HG03039 (cell line): ENCODE data around the gene SPATA31E1.

Experiments used
- ATAC-seq: cut with Tn5 transposase; IDR thresholded peaks from one replicate; pipeline ENCODE4 v1.9.1; 2021; ENCODE audit warnings: mild to moderate bottlenecking, moderate library complexity; ENCODE audit not compliant: unreplicated experiment

SPATA31E1 gene

DNA sequence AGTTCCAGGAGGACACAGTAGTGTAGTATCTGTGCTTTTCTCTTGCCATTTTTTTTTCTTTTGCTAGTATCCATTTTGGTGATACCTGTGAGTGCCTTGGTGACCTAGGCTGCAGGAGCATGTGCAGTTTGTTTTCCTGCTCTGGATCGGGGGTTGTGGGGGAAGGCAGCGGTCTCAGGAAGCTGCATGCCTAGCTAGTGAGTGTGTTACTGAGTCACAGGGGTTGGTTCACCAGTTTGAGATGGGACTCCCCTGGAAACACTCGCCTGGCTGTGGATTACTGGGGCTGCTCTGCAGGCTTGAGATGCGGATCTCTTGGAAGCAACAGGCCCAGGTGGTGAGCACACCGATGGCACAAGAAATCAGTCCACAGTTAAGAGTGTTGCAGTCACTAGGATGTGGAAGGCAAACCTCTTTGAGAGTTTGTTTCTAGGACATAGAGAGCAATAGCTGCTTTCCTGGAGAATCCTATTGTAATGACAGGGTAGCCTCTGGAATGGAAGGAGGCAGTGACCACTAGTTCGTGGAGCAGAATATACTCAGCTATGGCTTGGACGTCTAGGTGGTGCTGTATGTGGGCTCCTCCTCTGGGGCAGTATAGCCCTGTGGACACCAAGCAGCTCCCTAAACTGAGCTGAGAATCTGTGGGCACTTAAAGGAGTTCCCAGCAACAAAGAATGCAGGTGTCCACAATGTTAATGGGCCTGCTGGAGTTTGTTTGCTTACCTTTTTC, 20.0 kb upstream of the SPATA31E1 start:
- no peak for ATAC-seq

DNA sequence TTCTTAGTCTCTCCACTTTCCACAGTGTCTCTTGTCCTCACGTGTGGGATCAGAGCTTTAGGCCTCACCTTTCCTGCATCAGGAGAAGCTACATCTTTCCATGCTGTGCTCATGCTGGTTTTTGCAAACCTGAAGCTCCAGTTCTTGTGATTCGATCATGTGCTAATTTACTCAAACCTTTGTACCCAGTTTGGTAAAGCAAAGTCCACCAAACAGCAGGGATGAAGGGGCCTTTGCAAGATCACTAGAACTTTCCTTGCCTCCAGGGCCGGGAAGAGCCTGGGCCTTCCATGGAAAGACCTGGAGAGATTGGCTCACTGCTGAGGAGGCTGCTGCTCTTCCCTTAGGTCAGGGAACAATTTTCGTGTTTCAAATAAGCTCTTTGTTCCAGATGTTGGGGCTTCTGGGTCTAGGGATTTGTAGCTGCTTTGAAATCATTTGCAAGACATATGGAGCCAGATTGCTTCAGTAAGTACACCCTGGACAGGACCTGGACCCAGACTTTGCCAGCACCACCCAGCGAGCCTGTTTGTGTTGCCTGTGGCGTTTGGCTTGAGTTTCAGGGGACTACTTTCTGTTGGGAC, 18.7 kb upstream of the SPATA31E1 start:
- ATAC-seq: no peak

DNA sequence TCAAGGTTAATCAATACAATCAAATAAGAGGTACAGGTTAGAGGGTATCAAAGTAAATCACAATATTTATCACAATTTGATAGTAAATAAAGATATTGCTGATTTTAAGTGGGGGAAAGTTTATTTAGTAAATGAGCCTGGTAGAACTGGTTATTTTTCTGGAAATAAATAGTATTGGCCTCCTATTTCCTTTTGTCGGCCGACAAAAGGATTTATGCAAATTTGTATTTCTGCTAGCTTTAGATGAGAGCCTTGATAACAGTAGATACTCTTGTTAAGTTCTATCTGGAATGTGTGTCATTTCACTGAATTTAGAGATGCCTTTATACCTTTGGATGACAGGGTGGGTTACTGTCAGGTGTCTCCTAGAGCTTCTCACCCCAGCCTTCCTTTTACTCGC, 17.8 kb upstream of the SPATA31E1 start:
- no peak for ATAC-seq

DNA sequence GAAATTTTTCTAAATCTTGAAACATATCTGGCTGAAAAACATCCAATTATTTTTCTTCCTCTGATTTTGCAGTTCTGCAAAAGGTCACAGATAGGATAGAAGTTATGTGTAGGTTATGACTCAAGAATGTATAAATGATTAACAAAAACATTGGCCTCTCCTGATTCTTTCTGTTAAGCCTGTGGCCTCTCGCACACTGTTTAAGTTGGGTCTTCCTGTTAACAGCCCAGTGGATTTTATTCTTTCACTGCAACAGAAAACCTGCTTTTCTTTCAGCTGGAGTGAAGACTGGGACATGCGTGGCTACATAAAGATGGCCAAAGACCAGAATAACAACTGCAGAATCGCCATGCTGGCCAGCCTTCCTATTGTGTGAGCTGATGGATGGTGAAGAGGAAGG, 17.1 kb upstream of the SPATA31E1 start:
- no peak for ATAC-seq

DNA sequence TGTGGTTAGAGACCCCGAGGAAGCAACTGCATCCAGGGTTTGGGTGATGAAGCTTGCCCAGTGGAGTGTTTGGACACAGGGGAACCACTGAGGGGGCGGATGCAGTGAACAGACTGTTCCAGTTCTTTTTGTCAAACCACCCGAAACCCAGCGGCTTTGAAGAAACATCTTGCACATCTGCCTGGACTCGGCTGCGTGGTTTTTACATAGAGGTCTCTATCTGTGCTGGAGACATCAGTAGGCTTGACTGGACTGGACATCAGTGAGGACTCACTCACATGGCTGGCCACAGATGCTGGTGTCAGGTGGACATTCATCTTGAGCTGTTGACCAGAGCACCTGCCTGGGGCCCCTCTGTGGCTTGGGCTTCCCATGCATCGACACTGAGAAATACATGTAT, 15.3 kb upstream of the SPATA31E1 start:
- ATAC-seq: no peak

- no peak for ATAC-seq
These were observed 14.5 kb upstream of the SPATA31E1 start for GRCh38 chr9:87868175-87868574.

DNA sequence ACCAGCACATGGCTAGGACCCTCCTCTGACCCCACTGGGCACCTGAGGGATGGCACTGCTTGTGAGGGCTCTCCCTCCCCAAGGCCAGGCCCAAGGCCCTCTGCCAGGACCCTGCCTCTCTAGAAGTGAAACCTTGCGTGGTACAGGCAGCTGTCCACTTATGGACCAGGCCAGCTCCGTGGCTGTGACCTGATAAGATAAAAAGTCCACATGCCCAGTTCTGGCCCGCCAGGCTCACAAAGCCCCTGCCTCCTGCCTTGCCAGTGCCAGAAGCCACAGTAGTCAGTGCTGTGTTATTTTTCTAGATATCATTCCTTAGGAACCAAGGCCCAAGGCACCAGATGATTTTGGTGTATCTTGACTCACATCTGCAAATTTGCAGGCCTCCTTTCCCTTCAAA, 14.0 kb upstream of the SPATA31E1 start:
- no peak for ATAC-seq

DNA sequence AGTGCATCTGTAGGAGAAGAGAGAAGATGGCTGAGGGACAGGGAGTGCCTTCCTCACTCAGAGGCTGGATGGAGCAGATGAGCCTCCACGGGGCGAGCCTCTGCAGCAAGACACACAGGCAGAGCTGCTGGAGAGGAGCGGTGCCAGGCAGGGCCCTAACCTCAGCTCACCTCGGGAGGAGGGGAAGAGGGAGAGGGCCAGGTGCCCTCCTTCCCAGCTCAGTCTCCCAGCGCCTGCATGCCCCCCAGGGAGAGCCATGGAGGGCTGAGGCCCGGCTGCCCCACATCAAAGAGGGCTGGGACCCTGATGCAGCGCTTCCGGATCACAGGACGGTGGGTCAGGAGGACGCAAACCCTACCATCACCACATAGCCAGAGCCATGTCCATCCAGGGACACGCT, 13.6 kb upstream of the SPATA31E1 start:
- no peak for ATAC-seq

DNA sequence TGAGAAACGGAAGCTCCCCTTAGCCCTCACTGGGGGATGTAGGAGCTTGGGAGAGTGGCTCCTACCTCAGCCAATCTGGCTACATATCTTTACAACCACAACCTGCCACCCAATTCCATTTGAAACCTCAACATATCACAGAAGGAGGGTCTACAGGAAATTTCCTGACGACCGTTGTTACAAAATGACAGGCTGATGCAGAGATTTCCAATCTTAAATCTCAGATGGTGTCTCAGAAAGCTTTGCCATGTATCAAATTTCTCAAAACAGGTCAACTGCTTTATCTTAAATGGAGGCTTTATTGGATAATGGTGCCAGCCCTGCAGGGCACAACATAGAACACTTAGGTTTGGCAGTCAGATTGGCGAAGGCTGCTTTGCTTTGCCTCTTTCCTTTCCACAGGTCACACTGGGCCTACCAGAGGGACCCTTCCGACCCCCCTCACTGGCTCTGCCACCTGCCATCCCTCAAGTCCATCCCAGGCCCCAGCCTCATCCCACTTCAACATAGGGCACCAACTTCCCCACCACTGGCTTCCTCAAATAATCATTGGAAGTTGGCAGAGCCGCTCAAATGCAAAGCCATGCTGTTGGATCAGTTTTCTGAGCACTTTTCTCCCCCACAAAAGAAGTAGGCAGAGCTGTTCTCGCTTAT, 11.1 kb upstream of the SPATA31E1 start:
- ATAC-seq: no peak

DNA sequence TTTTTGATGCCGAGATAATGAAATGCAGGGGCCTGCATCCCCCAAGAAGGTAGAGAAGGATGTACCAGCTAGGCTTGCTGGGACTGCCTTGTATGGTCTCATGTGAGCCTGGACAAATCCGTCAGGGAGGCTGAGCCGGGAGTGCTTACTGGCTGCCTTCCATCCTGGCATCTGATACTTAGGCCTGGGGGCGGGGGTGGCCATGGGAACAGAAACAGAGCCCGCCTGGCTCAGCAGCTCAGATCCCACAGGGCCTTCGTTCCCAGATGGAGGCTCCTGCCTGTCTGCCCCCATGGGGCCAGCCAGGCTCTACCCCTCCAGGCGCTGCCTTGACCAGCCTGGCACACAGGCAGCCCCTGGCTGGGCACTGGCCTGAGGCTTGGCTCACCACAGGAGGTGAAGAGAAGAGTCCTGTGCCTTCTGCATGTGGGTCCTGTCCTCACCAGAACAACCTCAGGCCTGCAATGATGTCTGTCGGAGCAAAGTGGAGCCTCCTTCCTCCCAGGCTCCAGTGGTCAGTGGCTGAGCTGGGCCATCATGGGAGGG, 10.5 kb upstream of the SPATA31E1 start:
- no peak for ATAC-seq

GRCh38 chr9:87873607-87874303, 8.9 kb upstream of the SPATA31E1 start:
- no peak for ATAC-seq

DNA sequence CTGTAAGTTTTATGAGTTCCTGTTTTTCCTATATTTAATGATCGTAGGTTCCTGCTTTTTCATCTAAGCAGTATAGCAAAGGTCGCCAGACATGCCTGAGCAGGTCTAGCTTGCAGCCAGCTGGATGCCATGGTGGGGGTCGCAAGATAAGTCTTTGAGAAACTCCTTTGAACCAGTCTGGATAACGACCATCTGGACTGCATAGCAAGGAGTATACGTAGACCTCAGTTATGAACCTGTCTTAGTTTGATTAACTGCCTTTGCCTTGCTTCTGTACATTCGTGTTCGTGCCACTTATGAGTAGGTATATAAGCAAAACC, 8.4 kb upstream of the SPATA31E1 start:
- no peak for ATAC-seq

- no peak for ATAC-seq
These were observed 7.6 kb upstream of the SPATA31E1 start for GRCh38 chr9:87875060-87875459.

DNA sequence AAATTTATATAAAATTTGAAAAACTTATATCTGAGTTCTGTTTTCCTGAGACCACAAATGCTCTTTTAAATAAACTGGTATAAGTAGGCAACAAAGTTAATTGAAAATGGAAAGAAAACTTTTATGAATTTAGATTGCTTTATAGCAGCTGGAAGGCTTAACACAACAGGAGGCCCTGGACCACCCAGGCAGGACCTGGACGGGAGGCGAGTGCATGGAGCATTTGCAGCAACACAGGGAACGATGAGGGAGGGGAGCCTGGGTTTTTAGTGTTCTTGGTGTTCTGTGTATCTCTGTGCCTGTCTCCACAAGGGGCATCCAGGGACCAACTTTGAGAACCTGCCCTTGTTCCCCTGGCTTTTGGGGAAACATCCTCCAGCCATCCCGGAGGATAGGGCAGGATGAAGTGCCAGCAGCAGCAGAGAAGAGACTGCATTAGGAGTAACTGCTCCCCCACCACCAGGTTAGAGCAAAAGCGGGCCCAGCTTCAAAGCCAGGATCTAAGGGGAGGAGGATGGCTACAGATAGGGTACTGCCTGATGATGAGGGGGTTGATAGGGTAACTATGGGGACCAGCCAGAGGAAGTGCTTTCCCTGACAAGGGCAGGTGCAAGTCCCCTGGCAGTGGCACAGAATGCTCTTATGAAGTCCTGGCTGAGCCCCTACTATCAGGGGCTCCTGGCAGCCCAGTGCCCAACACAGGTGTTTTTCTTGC, 6.7 kb upstream of the SPATA31E1 start:
- ATAC-seq: no peak

DNA sequence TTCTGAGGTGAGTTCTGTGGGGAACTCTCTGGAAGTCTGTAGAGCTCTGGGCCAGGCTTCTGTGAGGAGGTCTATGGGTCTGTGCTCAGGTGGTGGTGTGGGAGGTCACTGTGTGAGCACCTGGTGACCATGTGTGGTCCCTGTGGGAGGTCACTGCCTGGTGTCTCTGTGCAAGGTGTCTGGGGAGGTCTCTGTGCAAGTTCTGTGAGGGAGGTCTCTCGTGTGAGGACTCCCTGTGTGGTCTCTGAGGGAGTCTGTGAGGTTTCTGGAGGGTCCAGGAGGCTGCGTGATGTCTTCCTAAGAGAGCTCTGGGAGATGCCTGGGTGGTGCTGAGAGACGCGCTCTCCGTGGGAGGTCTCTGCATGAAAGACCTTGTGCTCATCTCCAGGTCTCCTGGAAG, 6.0 kb upstream of the SPATA31E1 start:
- no peak for ATAC-seq

DNA sequence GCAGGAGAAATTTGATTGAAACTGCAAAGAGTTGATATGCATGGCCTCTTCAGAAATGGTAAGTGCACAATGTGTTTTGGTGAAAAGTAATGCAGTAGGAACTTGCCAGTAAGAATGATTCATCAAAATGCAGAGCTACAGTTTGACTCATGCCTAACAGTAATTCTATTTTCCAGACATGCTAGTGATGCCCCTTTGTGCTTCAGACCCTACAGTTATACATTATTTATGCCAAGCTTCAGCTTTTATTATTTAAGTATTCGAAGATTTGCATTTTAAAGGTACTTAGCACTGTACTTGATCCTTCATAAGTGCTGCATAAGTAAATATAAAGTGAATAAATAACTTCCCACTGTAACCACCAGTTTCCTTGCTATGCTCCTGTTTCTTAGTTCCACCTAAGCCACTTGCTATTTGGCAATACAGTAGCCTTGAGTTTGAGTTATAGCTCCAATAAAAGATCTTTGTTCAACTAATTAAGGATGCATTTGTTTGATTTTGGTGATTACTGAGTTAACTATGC, 3.6 kb upstream of the SPATA31E1 start:
- ATAC-seq: no peak

DNA sequence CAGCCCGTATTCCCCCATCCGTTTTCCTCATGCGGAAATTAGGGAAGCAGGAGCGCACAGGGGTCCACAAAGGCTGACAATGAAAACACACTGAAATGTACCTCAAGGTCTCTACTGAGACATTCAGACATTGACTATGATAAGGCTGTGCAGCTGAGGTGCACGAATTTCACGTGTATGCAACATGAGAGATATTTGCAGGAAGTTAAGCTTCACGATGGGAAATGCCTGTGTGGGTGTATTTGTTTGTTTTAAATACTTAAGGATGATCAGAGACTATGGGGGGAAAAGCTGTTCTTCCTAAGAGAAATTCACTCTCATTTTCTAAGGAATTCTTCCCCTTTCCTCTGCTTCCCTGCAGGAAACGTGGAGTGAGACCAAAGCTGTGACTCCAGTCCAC, 2.6 kb upstream of the SPATA31E1 start:
- ATAC-seq: no peak

DNA sequence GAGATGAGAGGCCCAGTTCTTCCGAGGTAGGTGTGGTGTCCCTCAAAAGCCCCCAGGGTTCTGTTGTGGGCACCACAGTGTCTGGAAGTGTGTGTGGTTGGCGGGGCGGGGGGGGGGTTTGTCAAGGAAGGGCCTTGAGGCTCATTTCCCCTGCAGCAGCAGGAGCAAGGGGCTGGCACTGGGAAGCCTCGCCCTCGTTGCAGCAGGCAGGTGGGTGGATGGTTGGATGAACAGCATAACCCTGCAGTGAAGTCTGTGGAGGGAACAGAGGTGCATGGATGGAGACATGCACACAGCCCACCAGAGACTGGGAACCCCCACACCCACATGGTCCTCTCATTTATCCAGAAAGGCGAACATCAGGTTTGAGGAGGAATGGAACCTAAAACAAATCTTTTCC, 2.0 kb upstream of the SPATA31E1 start:
- ATAC-seq: no peak

- ATAC-seq: no peak
These were observed 597 bp downstream of the SPATA31E1 start for GRCh38 chr9:87883274-87883673.

DNA sequence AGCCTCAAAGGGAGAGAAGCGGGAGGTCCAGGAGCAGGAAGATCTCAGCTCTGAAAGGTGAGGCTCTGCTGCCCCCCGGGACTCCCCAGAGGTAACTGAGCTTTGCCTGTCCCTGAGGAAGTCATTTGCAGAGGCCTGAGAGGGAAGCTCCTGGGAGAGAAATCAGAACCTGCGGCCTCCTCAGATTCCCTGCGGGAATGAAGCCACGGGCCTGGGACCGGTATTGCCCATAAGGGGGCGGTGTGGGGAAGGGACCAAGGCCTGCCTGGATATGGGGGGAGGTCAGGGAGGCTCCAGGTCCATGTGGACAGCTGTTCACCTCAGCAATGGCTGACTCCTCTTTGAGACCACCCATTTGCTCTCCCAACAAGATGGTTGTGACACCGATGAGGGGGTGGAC, 1.3 kb downstream of the SPATA31E1 start:
- ATAC-seq: no peak
